ENCODE measurements around the gene STUM. TPM values are rescaled to one million over a fixed set of nuclear protein-coding genes. Genes with fewer than 3 reads are reported as not detected.

Gene STUM
- total and polyA plus RNA-seq, 2 donors (not counting 1 experiment from before 2014, with no cell fraction given) = 0.01 TPM; not detected in 1

DNA sequence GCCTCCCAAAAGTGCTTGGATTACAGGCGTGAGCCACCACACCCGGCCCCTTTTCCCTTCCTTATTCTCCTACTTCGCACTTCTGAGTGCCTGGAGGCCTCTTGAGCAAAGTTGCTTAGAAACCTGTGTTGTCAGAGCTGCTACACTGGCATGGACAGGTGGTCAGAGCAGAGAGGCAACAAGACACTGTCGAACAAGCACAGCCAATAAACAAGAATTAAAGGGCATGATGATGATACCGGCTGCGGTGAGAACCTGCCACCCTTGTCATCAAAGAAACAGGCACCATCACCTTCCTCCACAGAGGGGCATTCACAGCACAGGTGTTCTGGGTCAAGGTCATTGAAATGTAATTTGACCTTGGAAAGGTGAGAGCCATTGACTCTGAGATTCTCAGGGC lies 23.3 kb downstream of the STUM start:
- Histone ChIP-seq H3K4me2 (ENCODE audit: extremely low read depth, insufficient read depth, low read length) (no peak overlapping the region), H3K9ac (ENCODE audit: insufficient read depth, low read length) (no peak overlapping the region), H3K27ac (ENCODE audit: insufficient read depth, low read length) (no peak overlapping the region), H3K4me1 (ENCODE audit: control insufficient read depth, extremely low read depth, insufficient read depth, low read length) (no peaks in the 10 kb centered on the region), H4K20me1 (ENCODE audit: control insufficient read depth, extremely low read depth, insufficient read depth, low read length) (no peaks in the 10 kb centered on the region), H3K9me3 (ENCODE audit: control insufficient read depth, insufficient read depth, low read depth, low read length) (no peaks in the 10 kb centered on the region), H3K36me3 (ENCODE audit: control insufficient read depth, insufficient read depth, low read length) (no peaks in the 10 kb centered on the region), H2AFZ (ENCODE audit: low read length) (no peak overlapping the region), H3K4me3 (replicated peaks in 1 of 4; ENCODE audit: control extremely low read depth in 1 of 4, insufficient read depth in 1 of 4, low read depth in 3 of 4, low read length in 4 of 4) (no peak overlapping the region), H3K79me2 (ENCODE audit: control insufficient read depth, insufficient read depth, low read length) (no peaks in the 10 kb centered on the region), H3K27me3 (ENCODE audit: control insufficient read depth, insufficient read depth, low read length) (peaks cover 4% of the 10 kb centered on the region)
- TF ChIP-seq EZH2 (IDR thresholded peaks at IDR 0.05; ENCODE audit: low read length, missing control alignments) (no peak), CTCF (conservative IDR thresholded peaks at IDR 0.05 in 1 of 2, IDR thresholded peaks at IDR 0.05 in 1 of 2; ENCODE audit: low read depth in 1 of 2, low read length in 2 of 2) (no peak)
- no peak for DNase-seq (ENCODE audit: low read depth in 2 of 2)

GRCh38 chr1:226572325-226572726 lies 23.8 kb downstream of the STUM start:
- Histone ChIP-seq H3K4me3 (replicated peaks in 1 of 4; ENCODE audit: control extremely low read depth in 1 of 4, insufficient read depth in 1 of 4, low read depth in 3 of 4, low read length in 4 of 4) (no peak overlapping the region), H3K27me3 (ENCODE audit: control insufficient read depth, insufficient read depth, low read length) (peaks cover 3% of the 10 kb centered on the region), H3K4me1 (ENCODE audit: control insufficient read depth, extremely low read depth, insufficient read depth, low read length) (no peaks in the 10 kb centered on the region), H3K9ac (ENCODE audit: insufficient read depth, low read length) (no peak overlapping the region), H3K79me2 (ENCODE audit: control insufficient read depth, insufficient read depth, low read length) (no peaks in the 10 kb centered on the region), H3K27ac (ENCODE audit: insufficient read depth, low read length) (no peak overlapping the region), H3K36me3 (ENCODE audit: control insufficient read depth, insufficient read depth, low read length) (no peaks in the 10 kb centered on the region), H3K9me3 (ENCODE audit: control insufficient read depth, insufficient read depth, low read depth, low read length) (no peaks in the 10 kb centered on the region), H4K20me1 (ENCODE audit: control insufficient read depth, extremely low read depth, insufficient read depth, low read length) (no peaks in the 10 kb centered on the region), H2AFZ (ENCODE audit: low read length) (no peak overlapping the region), H3K4me2 (ENCODE audit: extremely low read depth, insufficient read depth, low read length) (no peak overlapping the region)
- DNase-seq (ENCODE audit: low read depth in 2 of 2) = no peak
- TF ChIP-seq EZH2 (IDR thresholded peaks at IDR 0.05; ENCODE audit: low read length, missing control alignments) = no peak
- TF ChIP-seq CTCF (conservative IDR thresholded peaks at IDR 0.05 in 1 of 2, IDR thresholded peaks at IDR 0.05 in 1 of 2; ENCODE audit: low read depth in 1 of 2, low read length in 2 of 2) = no peak

GRCh38 chr1:226574044-226574443 lies 25.5 kb downstream of the STUM start:
- Histone ChIP-seq H3K9ac (ENCODE audit: insufficient read depth, low read length) (no peak overlapping the region), H3K27me3 (ENCODE audit: control insufficient read depth, insufficient read depth, low read length) (peaks cover 3% of the 10 kb centered on the region), H3K27ac (ENCODE audit: insufficient read depth, low read length) (no peak overlapping the region), H3K4me2 (ENCODE audit: extremely low read depth, insufficient read depth, low read length) (no peak overlapping the region), H3K4me1 (ENCODE audit: control insufficient read depth, extremely low read depth, insufficient read depth, low read length) (no peaks in the 10 kb centered on the region), H4K20me1 (ENCODE audit: control insufficient read depth, extremely low read depth, insufficient read depth, low read length) (no peaks in the 10 kb centered on the region), H3K36me3 (ENCODE audit: control insufficient read depth, insufficient read depth, low read length) (no peaks in the 10 kb centered on the region), H3K9me3 (ENCODE audit: control insufficient read depth, insufficient read depth, low read depth, low read length) (no peaks in the 10 kb centered on the region), H3K79me2 (ENCODE audit: control insufficient read depth, insufficient read depth, low read length) (no peaks in the 10 kb centered on the region), H3K4me3 (replicated peaks in 1 of 4; ENCODE audit: control extremely low read depth in 1 of 4, insufficient read depth in 1 of 4, low read depth in 3 of 4, low read length in 4 of 4) (no peak overlapping the region), H2AFZ (ENCODE audit: low read length) (no peak overlapping the region)
- TF ChIP-seq EZH2 (IDR thresholded peaks at IDR 0.05; ENCODE audit: low read length, missing control alignments) (no peak), CTCF (conservative IDR thresholded peaks at IDR 0.05 in 1 of 2, IDR thresholded peaks at IDR 0.05 in 1 of 2; ENCODE audit: low read depth in 1 of 2, low read length in 2 of 2) (no peak)
- DNase-seq (ENCODE audit: low read depth in 2 of 2) = no peak

All from fibroblast of lung (primary cell).